SK-N-MC (cell line): ENCODE data around the gene ADCY2.

Experiments
- EZH2 ChIP-seq: fragments of 200-600 bp; sonication (generic); IDR thresholded peaks from one replicate; pipeline ENCODE4 v1.6.1; 2017; ENCODE audit warnings: antibody characterized with exemption
- FOXP2 ChIP-seq: optimal IDR thresholded peaks from 2 replicates; pipeline ENCODE3; 2011; ENCODE audit warnings: mild to moderate bottlenecking, moderate library complexity; ENCODE audit not compliant: insufficient read depth; ENCODE audit errors: extremely low read length, control extremely low read depth
- POLR2AphosphoS5 ChIP-seq: IDR thresholded peaks from 2 replicates; pipeline ENCODE4 v1.6.1; 2012; ENCODE audit warnings: mild to moderate bottlenecking, low read depth, low read length, borderline replicate concordance

- no peak for TF ChIP-seq POLR2AphosphoS5
- no peak for TF ChIP-seq FOXP2
- TF ChIP-seq EZH2 = no peak
Measured at GRCh38 chr5:7682379-7682778, 286.4 kb downstream of the ADCY2 start.
